Measurements from ENCODE around the gene DIO3. TPM values are rescaled to one million over a fixed set of nuclear protein-coding genes. Genes with fewer than 3 reads are reported as not detected.

The DIO3 gene
- total RNA-seq, 2 donors from 2014 or later = 1.3 to 2.0 TPM

DNA sequence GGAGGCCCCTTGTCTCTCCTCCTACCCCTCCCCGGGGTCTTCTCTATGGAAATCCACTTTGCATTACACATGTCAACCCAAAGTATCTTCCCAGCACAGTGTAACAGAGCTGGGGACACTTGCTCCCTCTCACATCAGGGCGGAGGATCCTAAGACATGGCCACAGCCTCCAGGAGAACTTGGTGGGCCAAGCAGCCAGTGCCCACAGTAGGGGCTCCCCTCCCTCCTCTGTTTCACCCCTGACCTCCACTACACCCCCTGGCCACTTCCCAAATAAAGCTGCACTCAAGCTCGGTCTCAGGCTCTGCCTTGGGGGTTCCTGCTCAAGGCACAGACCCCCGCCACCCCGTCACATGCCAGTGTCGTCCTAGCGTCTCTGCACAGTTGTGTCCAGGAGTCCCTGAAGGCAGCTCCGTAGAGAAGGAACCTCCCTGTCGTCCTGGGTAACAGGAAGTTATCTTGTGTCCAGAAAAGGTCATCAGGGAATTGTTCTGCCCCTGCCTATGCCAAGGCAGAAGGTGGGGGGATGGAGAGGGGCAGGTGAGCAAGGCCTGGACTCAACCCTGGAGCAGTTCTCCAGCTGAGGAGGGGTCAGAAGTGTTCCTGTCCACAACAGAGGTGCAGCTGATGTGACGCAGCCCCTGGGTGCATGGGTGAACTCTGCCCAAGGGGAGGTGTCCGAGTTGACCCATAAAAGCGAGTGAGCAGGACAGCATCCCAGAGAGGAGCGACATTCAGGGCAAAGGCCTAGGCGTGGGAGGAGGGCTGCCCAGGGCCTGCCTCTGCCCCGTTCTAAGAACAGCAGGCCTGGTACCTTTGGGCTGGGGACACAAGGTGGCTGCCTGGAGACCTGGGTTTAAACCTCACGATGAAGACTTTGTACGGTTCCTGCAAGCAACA lies 25.5 kb downstream of the DIO3 start:
- H3K27me3 ChIP-seq = no peaks in the 10 kb centered on the region
- DNase-seq = no peak
- no peaks in the 10 kb centered on the region for H3K4me1 ChIP-seq
- no peaks in the 10 kb centered on the region for H3K36me3 ChIP-seq (replicated peaks in 1 of 2; ENCODE audit: insufficient read depth in 1 of 2, low read depth in 2 of 2)
- ATAC-seq = no peak
- TF ChIP-seq POLR2A (IDR thresholded peaks at IDR 0.05) = no peak
- TF ChIP-seq, protein P1, sequence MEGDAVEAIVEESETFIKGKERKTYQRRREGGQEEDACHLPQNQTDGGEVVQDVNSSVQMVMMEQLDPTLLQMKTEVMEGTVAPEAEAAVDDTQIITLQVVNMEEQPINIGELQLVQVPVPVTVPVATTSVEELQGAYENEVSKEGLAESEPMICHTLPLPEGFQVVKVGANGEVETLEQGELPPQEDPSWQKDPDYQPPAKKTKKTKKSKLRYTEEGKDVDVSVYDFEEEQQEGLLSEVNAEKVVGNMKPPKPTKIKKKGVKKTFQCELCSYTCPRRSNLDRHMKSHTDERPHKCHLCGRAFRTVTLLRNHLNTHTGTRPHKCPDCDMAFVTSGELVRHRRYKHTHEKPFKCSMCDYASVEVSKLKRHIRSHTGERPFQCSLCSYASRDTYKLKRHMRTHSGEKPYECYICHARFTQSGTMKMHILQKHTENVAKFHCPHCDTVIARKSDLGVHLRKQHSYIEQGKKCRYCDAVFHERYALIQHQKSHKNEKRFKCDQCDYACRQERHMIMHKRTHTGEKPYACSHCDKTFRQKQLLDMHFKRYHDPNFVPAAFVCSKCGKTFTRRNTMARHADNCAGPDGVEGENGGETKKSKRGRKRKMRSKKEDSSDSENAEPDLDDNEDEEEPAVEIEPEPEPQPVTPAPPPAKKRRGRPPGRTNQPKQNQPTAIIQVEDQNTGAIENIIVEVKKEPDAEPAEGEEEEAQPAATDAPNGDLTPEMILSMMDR (IDR thresholded peaks at IDR 0.05) = no peak
- no peaks in the 10 kb centered on the region for H3K9me3 ChIP-seq
- 79 to 84% methylated on average over 16 to 17 of the region's 17 CpGs for WGBS, 2 donors
- intact Hi-C loops (cut with DNase I) = no loop called here
- no peak overlapping the region for H3K27ac ChIP-seq
- no peak overlapping the region for H3K4me3 ChIP-seq

DNA sequence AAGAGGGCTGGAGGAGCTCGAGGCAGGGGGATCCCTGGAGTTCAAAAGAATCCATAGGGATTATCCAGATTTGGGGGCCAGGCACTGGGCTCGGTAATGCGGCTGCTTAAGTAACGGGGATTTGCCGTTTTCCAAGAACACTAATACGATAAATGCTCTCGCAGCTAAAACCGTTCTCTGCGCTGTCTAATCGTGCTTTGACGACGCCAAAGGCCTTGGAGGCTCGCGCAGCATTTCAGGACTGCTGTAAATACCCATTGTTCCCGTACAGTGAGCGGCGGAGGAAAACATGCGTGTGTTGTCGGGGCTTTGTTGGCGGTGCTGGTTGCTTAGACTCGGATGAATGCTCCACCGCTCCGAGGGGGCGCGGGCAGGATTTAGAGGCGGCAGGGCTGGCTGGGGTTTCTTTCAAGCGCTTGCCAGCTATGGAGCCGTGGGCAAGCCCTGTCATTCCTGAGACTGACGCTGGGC lies 26.2 kb downstream of the DIO3 start:
- no peak for DNase-seq
- WGBS, 2 donors = 89 to 91% methylated on average over 27 to 29 of the region's 29 CpGs

DNA sequence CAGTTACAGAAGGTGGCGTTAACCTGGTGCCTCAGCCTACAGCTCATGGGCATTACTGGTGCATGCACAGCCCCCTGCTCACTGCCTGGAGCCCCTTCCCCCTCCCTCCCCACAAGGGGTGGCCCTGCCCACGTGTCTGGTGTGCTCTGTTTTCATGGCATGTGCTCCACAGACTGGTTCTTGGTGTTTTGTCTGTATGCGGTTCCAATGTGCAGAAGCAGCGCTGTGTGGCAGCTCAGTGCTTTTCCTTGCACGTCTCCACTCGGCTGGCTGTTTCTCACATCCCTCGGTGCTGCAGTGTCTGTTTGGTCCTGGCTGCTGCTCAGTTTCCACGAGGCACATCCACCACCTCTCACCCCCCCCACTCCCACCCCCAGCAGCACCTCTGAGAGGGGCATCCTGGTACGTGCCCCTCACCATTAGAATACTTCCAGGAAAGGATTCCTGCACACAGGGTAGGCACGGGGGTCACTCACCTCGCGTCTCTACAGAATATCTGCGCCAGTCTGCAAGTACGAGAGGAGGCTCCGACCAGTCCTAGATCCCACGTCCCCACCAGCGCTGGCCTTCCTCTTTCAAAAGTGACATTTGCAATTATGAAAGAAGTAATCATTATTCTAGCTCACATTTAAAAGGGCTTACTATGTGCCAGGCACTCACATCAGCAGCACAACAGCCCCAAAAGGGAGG lies 27.1 kb downstream of the DIO3 start:
- intact Hi-C loops (cut with DNase I) = no loop called here
- Histone ChIP-seq H3K4me1 (no peaks in the 10 kb centered on the region), H3K9me3 (no peaks in the 10 kb centered on the region), H3K27ac (no peak overlapping the region), H3K4me3 (no peak overlapping the region), H3K27me3 (no peaks in the 10 kb centered on the region), H3K36me3 (replicated peaks in 1 of 2; ENCODE audit: insufficient read depth in 1 of 2, low read depth in 2 of 2) (no peaks in the 10 kb centered on the region)
- ATAC-seq (no peak), DNase-seq (no peak)
- TF ChIP-seq, protein P1 (IDR thresholded peaks at IDR 0.05) = no peak
- no peak for TF ChIP-seq POLR2A (IDR thresholded peaks at IDR 0.05)
- WGBS, 2 donors = 67 to 68% methylated on average over 16 to 17 of the region's 17 CpGs

More for the DNA sequence above, 26.2 kb downstream of the DIO3 start:
- intact Hi-C loops (cut with DNase I) = no loop called here
- Histone ChIP-seq H3K4me3 (no peak overlapping the region), H3K4me1 (no peaks in the 10 kb centered on the region), H3K27ac (no peak overlapping the region), H3K9me3 (no peaks in the 10 kb centered on the region), H3K27me3 (no peaks in the 10 kb centered on the region), H3K36me3 (replicated peaks in 1 of 2; ENCODE audit: insufficient read depth in 1 of 2, low read depth in 2 of 2) (no peaks in the 10 kb centered on the region)
- no peak for ATAC-seq
- no peak for TF ChIP-seq POLR2A (IDR thresholded peaks at IDR 0.05)
- TF ChIP-seq, protein P1 (IDR thresholded peaks at IDR 0.05) = no peak

DNA sequence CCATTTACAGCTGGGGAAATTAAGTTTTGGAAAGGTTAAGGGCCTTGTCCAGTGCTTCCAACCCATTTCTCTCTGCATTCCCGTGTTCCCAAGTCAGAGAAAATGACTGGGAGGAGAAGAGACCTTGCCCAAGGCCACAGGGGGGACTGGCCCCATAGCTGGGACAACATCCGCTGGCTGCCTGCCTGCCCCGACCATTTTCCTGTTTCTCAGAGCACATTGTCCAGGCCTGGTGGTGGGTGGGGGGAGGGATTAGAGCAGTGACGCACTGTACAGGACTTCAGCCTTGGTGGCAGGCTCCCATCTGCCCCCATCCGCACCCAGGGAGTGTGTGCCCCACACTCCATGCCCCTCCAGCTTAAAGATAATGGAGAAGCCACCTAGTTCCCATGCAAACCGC lies 27.7 kb downstream of the DIO3 start:
- no peak for ATAC-seq
- Histone ChIP-seq H3K4me1 (no peaks in the 10 kb centered on the region), H3K4me3 (no peak overlapping the region), H3K27ac (no peak overlapping the region), H3K36me3 (replicated peaks in 1 of 2; ENCODE audit: insufficient read depth in 1 of 2, low read depth in 2 of 2) (no peaks in the 10 kb centered on the region), H3K27me3 (no peaks in the 10 kb centered on the region), H3K9me3 (no peaks in the 10 kb centered on the region)
- no peak for DNase-seq
- WGBS, 2 donors = 54 to 58% methylated on average over 4 to 6 of the region's 6 CpGs
- intact Hi-C loops (cut with DNase I) = no loop called here
- TF ChIP-seq, protein P1 (IDR thresholded peaks at IDR 0.05) = no peak
- no peak for TF ChIP-seq POLR2A (IDR thresholded peaks at IDR 0.05)
